Mesothelial cell of epicardium (in vitro differentiated cells): ENCODE measurements around the gene MAPK11. TPM values are rescaled to one million over a fixed set of nuclear protein-coding genes. Genes with fewer than 3 reads are reported as not detected.
A peak's percentile ranks its signal among the peaks of the same experiment; 100 is the strongest.

Experiments
- DNase-seq, 2 experiments: peaks; one replicate each; pipeline ENCODE4 v3.0.0; 2021; ENCODE audit warnings: low spot score in 2 of 2; ENCODE audit not compliant: unreplicated experiment in 2 of 2
- H3K27ac Mint-ChIP-seq: 2 replicates; pipeline ENCODE4 v1.8.0; 2021; ENCODE audit warnings: mixed read lengths
- H3K27me3 Mint-ChIP-seq: 2 replicates; pipeline ENCODE4 v1.8.0; 2021; ENCODE audit warnings: low read depth, mixed read lengths
- H3K36me3 Mint-ChIP-seq: 2 replicates; pipeline ENCODE4 v1.8.0; 2021; ENCODE audit warnings: mixed read lengths
- H3K4me1 Mint-ChIP-seq: 2 replicates; pipeline ENCODE4 v1.8.0; 2021; ENCODE audit warnings: mixed read lengths
- H3K4me3 Mint-ChIP-seq: 2 replicates; pipeline ENCODE4 v1.8.0; 2021; ENCODE audit warnings: mild to moderate bottlenecking, moderate library complexity, mixed read lengths
- H3K9me3 Mint-ChIP-seq: 2 replicates; pipeline ENCODE4 v1.8.0; 2021; ENCODE audit warnings: mixed read lengths
- total RNA-seq: library from RNA; stranded (reverse); gene quantifications from 3 replicates; pipeline ENCODE4 v1.2.1, GENCODE V29; 2021
- TF ChIP-seq, protein P1 (sequence below): fragments of 200-600 bp; sonication (generic); IDR thresholded peaks from one replicate; pipeline ENCODE4 v1.5.0; 2021; ENCODE audit warnings: antibody characterized with exemption; ENCODE audit not compliant: unreplicated experiment

Gene MAPK11
- total RNA-seq, 1 donor from 2014 or later: 8.3 TPM

DNA sequence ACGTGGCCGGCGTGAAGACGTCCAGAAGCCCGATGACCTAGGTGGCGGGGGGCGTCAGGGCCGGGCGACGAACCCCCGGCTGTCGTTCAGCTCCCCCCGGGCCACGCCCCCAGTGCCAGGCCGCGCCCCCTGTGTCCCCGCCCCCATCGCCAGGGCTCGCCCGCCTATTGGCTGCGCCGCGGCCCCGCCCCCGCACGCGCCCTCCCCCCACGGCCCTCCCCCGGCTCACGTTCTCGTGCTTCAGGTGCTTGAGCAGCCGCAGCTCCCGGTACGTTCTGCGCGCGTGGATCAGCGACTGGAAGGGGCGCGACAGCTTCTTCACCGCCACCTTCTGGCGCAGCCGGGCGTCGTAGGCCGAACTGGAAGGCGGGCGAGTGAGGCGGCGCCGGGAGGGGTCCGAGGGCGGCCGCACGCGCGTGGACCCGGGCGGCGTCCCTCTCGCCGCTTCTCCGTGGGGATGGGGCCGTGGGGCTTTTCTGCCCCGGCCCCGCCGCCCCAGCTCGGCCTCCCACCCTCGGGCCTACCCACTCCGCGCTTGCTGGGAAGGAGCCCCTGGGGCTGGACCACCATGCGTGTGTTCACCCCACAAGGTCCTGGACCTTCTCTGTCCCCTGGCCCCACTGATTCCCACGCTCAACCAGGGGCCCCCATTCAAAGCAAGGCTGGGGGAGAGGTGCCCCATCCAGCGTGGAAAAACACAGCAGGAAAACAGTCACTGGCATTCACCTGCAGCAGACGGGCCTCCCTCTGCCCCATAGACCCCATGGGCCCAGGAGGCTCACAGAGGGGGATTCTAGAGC, 2.4 kb downstream of the MAPK11 start:
- TF ChIP-seq, protein P1, sequence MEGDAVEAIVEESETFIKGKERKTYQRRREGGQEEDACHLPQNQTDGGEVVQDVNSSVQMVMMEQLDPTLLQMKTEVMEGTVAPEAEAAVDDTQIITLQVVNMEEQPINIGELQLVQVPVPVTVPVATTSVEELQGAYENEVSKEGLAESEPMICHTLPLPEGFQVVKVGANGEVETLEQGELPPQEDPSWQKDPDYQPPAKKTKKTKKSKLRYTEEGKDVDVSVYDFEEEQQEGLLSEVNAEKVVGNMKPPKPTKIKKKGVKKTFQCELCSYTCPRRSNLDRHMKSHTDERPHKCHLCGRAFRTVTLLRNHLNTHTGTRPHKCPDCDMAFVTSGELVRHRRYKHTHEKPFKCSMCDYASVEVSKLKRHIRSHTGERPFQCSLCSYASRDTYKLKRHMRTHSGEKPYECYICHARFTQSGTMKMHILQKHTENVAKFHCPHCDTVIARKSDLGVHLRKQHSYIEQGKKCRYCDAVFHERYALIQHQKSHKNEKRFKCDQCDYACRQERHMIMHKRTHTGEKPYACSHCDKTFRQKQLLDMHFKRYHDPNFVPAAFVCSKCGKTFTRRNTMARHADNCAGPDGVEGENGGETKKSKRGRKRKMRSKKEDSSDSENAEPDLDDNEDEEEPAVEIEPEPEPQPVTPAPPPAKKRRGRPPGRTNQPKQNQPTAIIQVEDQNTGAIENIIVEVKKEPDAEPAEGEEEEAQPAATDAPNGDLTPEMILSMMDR: no peak
- DNase-seq: peak in 1 of 2 experiments; percentile 52
- no peak overlapping the region for H3K27ac Mint-ChIP-seq
- peaks cover 25% of the 10 kb centered on the region for H3K27me3 Mint-ChIP-seq
- H3K9me3 Mint-ChIP-seq: no peaks in the 10 kb centered on the region
- H3K4me3 Mint-ChIP-seq: no peak overlapping the region
- no peaks in the 10 kb centered on the region for H3K36me3 Mint-ChIP-seq
- peaks cover 18% of the 10 kb centered on the region for H3K4me1 Mint-ChIP-seq

DNA sequence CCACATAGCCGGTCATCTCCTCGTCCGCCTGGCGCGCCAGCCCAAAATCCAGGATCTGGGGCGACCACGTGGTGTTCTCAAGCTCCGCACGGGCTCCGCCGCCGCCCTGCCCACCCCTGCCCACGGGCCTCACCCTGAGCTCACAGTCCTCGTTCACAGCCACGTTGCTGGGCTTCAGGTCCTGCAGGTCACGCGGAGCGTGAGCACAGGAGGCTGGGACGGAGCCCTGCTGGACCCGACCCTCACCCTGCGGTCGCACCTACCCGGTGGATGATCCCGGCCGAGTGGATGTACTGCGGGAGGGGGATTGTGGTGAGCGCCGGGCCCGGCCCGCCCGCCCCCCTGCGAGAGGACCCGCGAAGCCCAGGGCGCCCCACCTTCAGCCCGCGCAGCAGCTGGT, 3.2 kb downstream of the MAPK11 start:
- no peak overlapping the region for H3K27ac Mint-ChIP-seq

DNA sequence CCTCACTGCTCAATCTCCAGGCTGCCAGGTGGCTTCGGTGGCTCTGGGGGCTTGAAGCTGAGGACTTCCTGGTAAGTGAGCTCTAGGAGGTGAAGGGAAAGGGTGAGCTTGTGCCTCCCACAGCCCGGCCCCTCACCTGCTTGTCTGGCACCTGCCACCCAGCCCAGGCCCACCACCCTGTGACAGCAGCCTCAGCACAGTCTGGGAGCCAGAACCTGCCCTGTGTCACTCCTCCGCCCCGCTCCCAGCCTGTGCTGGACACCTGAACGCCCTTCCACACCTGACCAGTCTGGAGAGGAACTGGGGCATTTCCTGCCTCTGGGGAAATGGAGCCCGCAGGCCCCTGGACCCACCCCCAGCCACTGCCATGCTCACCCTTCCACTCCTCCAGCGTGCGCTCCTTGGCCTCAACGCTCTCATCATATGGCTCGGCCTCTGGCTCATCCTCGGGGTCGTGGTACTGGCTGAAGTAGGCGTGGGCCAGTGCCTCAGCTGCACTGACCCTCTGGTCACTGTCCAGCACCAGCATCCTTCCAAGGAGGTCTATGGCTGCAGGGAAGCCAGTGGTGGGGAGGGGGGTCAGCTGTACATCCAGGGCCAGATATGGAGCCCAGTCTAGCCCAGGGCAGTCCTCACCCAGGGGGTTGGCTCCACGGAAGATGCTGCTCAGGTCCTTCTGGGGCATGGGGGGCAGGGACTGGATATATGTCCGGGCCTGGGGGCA, 5.1 kb downstream of the MAPK11 start:
- TF ChIP-seq, protein P1: no peak
- Mint-ChIP-seq H3K36me3 (no peaks in the 10 kb centered on the region), H3K27me3 (peaks cover 31% of the 10 kb centered on the region), H3K9me3 (no peaks in the 10 kb centered on the region), H3K4me1 (peaks cover 16% of the 10 kb centered on the region), H3K4me3 (no peak overlapping the region), H3K27ac (no peak overlapping the region)
- no peak for DNase-seq

More for the DNA sequence above, 3.2 kb downstream of the MAPK11 start:
- no peaks in the 10 kb centered on the region for H3K36me3 Mint-ChIP-seq
- no peak for DNase-seq
- no peaks in the 10 kb centered on the region for H3K9me3 Mint-ChIP-seq
- H3K4me1 Mint-ChIP-seq: peaks cover 21% of the 10 kb centered on the region
- TF ChIP-seq, protein P1: no peak
- H3K4me3 Mint-ChIP-seq: no peak overlapping the region
- peaks cover 31% of the 10 kb centered on the region for H3K27me3 Mint-ChIP-seq

- Mint-ChIP-seq H3K27me3 (peaks cover 25% of the 10 kb centered on the region), H3K4me3 (no peak overlapping the region)
- TF ChIP-seq, protein P1: no peak
Observed at GRCh38 chr22:50264104-50264745, 6.0 kb downstream of the MAPK11 start.

GRCh38 chr22:50262973-50263617, 7.1 kb downstream of the MAPK11 start:
- Mint-ChIP-seq H3K27me3 (peaks cover 14% of the 10 kb centered on the region), H3K4me3 (peak overlapping the region; percentile 26)

More at GRCh38 chr22:50264104-50264745, 6.0 kb downstream of the MAPK11 start:
- H3K36me3 Mint-ChIP-seq: no peaks in the 10 kb centered on the region
- peaks cover 13% of the 10 kb centered on the region for H3K4me1 Mint-ChIP-seq
- no peak for DNase-seq
- H3K27ac Mint-ChIP-seq: no peak overlapping the region
- no peaks in the 10 kb centered on the region for H3K9me3 Mint-ChIP-seq

More at GRCh38 chr22:50262973-50263617, 7.1 kb downstream of the MAPK11 start:
- H3K27ac Mint-ChIP-seq: no peak overlapping the region
- no peaks in the 10 kb centered on the region for H3K36me3 Mint-ChIP-seq
- no peaks in the 10 kb centered on the region for H3K9me3 Mint-ChIP-seq
- no peak for DNase-seq
- TF ChIP-seq, protein P1: no peak
- H3K4me1 Mint-ChIP-seq: peaks cover 8% of the 10 kb centered on the region
